CD4-positive, CD25-positive, alpha-beta regulatory T cell (primary cell): ENCODE results near the gene SLC13A4. TPM values are rescaled to one million over a fixed set of nuclear protein-coding genes. Genes with fewer than 3 reads are reported as not detected.
"Not testable (repeated sequence)": the region's sequence is repeated elsewhere in the genome, so short reads cannot be mapped to it uniquely, and the experiment has no call there.

Source experiments
- ATAC-seq, 2 donors: fragments of 150-1000 bp; cut with Tn5 transposase; one replicate each; pipeline ENCODE4 v1.10.0; 2021; ENCODE audit warnings: low read depth in 2 of 2, moderate number of reproducible peaks in 2 of 2, moderate library complexity in 1 of 2
- DNase-seq, 3 donors: peaks; one replicate each; pipeline versions ENCODE4 v3.0.0 to v3.0.0-alpha.2; 2012 to 2022; ENCODE audit warnings: mixed read lengths in 1 of 3
- H3K27ac ChIP-seq: one replicate; pipeline ENCODE4 v1.7.0; 2013; ENCODE audit warnings: mild to moderate bottlenecking, low read length; ENCODE audit not compliant: insufficient read depth, poor library complexity, severe bottlenecking
- H3K27me3 ChIP-seq: one replicate; pipeline ENCODE4 v1.7.0; 2013; ENCODE audit warnings: low read length; ENCODE audit not compliant: control insufficient read depth, insufficient read depth
- H3K36me3 ChIP-seq: one replicate; pipeline ENCODE4 v1.7.0; 2013; ENCODE audit warnings: mild to moderate bottlenecking, low read length, moderate library complexity; ENCODE audit not compliant: control insufficient read depth, insufficient read depth
- H3K4me1 ChIP-seq: 2 replicates; pipeline ENCODE4 v1.7.0; 2013; ENCODE audit warnings: mild to moderate bottlenecking, low read length; ENCODE audit not compliant: insufficient read depth, control insufficient read depth, poor library complexity, severe bottlenecking
- H3K4me3 ChIP-seq: one replicate; pipeline ENCODE4 v1.7.0; 2013; ENCODE audit warnings: low read depth, mild to moderate bottlenecking, low read length, moderate library complexity
- H3K9me3 ChIP-seq, 2 experiments: 1 replicate in 1 of 2; 2 replicates in 1 of 2; pipeline ENCODE4 v1.7.0; 2013; ENCODE audit warnings: low read length in 2 of 2, mild to moderate bottlenecking in 1 of 2, moderate library complexity in 1 of 2; ENCODE audit not compliant: control insufficient read depth in 2 of 2
- H3K27ac Mint-ChIP-seq, 3 donors: one replicate each; pipeline ENCODE4 v1.8.0; 2020 to 2022; ENCODE audit warnings: mild to moderate bottlenecking in 3 of 3, mixed read lengths in 3 of 3, moderate library complexity in 2 of 3
- H3K27me3 Mint-ChIP-seq: one replicate; pipeline ENCODE4 v1.8.0; 2022; ENCODE audit warnings: mild to moderate bottlenecking, mixed read lengths
- H3K36me3 Mint-ChIP-seq: one replicate; pipeline ENCODE4 v1.8.0; 2020; ENCODE audit warnings: mixed read lengths
- H3K4me1 Mint-ChIP-seq, 4 donors: one replicate each; pipeline ENCODE4 v1.8.0; 2020 to 2022; ENCODE audit warnings: mixed read lengths in 4 of 4, mild to moderate bottlenecking in 1 of 4
- H3K4me3 Mint-ChIP-seq, 4 donors: one replicate each; pipeline ENCODE4 v1.8.0; 2020 to 2022; ENCODE audit warnings: mild to moderate bottlenecking in 4 of 4, mixed read lengths in 4 of 4, moderate library complexity in 3 of 4
- H3K9me3 Mint-ChIP-seq, 7 donors: one replicate each; pipeline ENCODE4 v1.8.0; 2020 to 2022; ENCODE audit warnings: mixed read lengths in 7 of 7, mild to moderate bottlenecking in 3 of 7, moderate library complexity in 2 of 7
- polyA plus RNA-seq, 4 donors: library from polyadenylated mRNA; unstranded; fragments of 300-500 nt; fragmentation: Illumina TruSeq; gene quantifications; one replicate each; pipeline ENCODE4 v1.2.3, GENCODE V29; 2021
- total RNA-seq: library from RNA; stranded (reverse); gene quantifications from one replicate; pipeline ENCODE4 v1.2.3, GENCODE V29; 2022

Gene SLC13A4
- total and polyA plus RNA-seq, 5 donors from 2014 or later, result 0.02 to 0.24 (median 0.03) TPM; not detected in 2

- Histone ChIP-seq H3K9me3 (no peaks in the 10 kb centered on the region), H3K4me3 (no peak overlapping the region), H3K27me3 (no peaks in the 10 kb centered on the region), H3K4me1 (no peaks in the 10 kb centered on the region), H3K36me3 (no peaks in the 10 kb centered on the region), H3K27ac (no peak overlapping the region)
- peaks cover 14% of the 10 kb centered on the region for H3K36me3 Mint-ChIP-seq
- DNase-seq (no peak), ATAC-seq (no peak)
- H3K9me3 Mint-ChIP-seq, result peaks cover 0 to 2% (median 0%) of the 10 kb centered on the region in 7 donors
- H3K27me3 Mint-ChIP-seq, result no peaks in the 10 kb centered on the region
- H3K4me3 Mint-ChIP-seq, result no peak overlapping the region
- H3K27ac Mint-ChIP-seq, result no peak overlapping the region
- H3K4me1 Mint-ChIP-seq, result peaks cover 0 to 2% (median 0%) of the 10 kb centered on the region in 4 donors
Measured at GRCh38 chr7:135697276-135698049, 30.5 kb downstream of the SLC13A4 start.

GRCh38 chr7:135693558-135693957 lies 34.4 kb downstream of the SLC13A4 start:
- DNase-seq (no peak), ATAC-seq (no peak)
- Histone ChIP-seq H3K9me3 (no peaks in the 10 kb centered on the region), H3K27me3 (no peaks in the 10 kb centered on the region), H3K4me1 (no peaks in the 10 kb centered on the region), H3K27ac (no peak overlapping the region), H3K4me3 (no peak overlapping the region), H3K36me3 (peaks cover 4% of the 10 kb centered on the region)
- Mint-ChIP-seq H3K27me3 (no peaks in the 10 kb centered on the region), H3K4me1 (no peaks in the 10 kb centered on the region), H3K27ac (no peak overlapping the region), H3K36me3 (peaks cover 21% of the 10 kb centered on the region), H3K4me3 (no peak overlapping the region), H3K9me3 (no peaks in the 10 kb centered on the region)

DNA sequence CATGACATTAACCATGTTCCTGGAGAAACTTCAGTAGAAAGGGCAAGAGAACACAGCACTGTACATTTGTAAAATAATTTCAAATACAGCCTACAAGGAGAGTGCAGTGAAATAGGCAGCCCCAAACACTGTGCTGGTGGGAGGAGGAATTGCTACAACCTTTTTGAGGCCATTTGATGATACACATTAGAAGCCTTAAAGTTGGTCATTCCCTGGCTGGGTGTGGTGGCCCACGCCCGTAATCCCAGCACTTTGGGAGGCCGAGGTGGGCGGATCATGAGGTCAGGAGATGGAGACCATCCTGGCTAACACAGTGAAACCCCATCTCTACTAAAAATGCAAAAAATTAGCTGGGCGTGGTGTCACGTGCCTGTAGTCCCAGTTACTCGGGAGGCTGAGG lies 35.4 kb downstream of the SLC13A4 start:
- not testable (repeated sequence) for H3K27me3 Mint-ChIP-seq, H3K27ac Mint-ChIP-seq, H3K4me1 Mint-ChIP-seq, ATAC-seq, H3K4me3 ChIP-seq, H3K27ac ChIP-seq, H3K9me3 Mint-ChIP-seq, H3K4me1 ChIP-seq, H3K36me3 ChIP-seq, H3K9me3 ChIP-seq, H3K4me3 Mint-ChIP-seq, DNase-seq, H3K27me3 ChIP-seq
- H3K36me3 Mint-ChIP-seq, result peaks cover 21% of the 10 kb centered on the region

DNA sequence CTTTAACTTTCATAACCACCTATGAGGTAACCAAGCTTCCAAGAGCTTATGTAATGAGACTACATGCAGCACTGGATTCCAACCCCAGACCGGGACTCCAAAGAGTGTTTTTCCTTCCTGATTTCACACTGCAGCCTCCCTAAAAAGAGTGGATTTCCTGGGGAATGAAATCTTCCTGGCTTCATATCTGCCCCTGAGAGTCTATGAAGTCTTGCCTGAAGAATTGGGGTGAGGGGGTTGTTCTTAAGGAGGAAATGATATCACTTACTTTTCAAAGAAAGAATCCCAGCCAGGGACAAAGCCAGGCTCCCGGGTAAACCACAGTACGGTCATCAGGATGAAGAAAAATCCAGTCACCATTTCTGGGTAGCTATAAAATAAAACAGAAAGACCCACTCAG lies 35.9 kb downstream of the SLC13A4 start:
- Mint-ChIP-seq H3K4me1 (peaks cover 0 to 4% (median 3%) of the 10 kb centered on the region in 4 donors), H3K9me3 (peaks cover 0 to 2% (median 0%) of the 10 kb centered on the region in 7 donors), H3K4me3 (no peak overlapping the region), H3K27me3 (no peaks in the 10 kb centered on the region), H3K27ac (no peak overlapping the region), H3K36me3 (peaks cover 21% of the 10 kb centered on the region)
- Histone ChIP-seq H3K27ac (no peak overlapping the region), H3K27me3 (no peaks in the 10 kb centered on the region), H3K9me3 (no peaks in the 10 kb centered on the region), H3K36me3 (peaks cover 4% of the 10 kb centered on the region), H3K4me1 (no peaks in the 10 kb centered on the region), H3K4me3 (no peak overlapping the region)
- DNase-seq (no peak), ATAC-seq (no peak)

DNA sequence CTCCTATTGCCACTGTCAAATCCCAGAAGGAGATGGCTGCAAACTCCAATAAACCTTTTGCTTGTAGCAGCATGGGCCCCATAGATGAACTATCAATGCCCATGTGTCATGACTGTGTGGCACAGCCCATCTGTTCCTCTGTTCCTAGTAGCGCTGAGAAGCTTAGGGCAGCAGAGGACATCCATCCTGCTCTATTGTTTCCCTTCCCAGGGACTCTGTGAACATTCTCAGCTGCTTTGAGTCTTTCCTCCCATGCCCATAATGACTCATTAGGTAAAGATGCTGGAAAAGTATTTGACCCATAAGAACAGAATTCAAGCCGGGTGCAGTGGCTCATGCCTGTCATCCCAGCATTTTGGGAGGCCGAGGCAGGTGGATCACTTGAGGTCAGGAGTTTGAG lies 37.4 kb downstream of the SLC13A4 start:
- Mint-ChIP-seq H3K36me3 (peaks cover 24% of the 10 kb centered on the region), H3K4me1 (peaks cover 0 to 4% (median 3%) of the 10 kb centered on the region in 4 donors), H3K9me3 (peaks cover 0 to 2% (median 0%) of the 10 kb centered on the region in 7 donors), H3K4me3 (no peak overlapping the region), H3K27ac (no peak overlapping the region), H3K27me3 (no peaks in the 10 kb centered on the region)
- H3K4me3 ChIP-seq, result no peak overlapping the region
- DNase-seq (no peak), ATAC-seq (no peak)
- H3K9me3 ChIP-seq, result no peaks in the 10 kb centered on the region
- H3K36me3 ChIP-seq, result peaks cover 4% of the 10 kb centered on the region
- no peaks in the 10 kb centered on the region for H3K4me1 ChIP-seq
- H3K27ac ChIP-seq, result no peak overlapping the region
- H3K27me3 ChIP-seq, result no peaks in the 10 kb centered on the region

GRCh38 chr7:135687466-135687865 lies 40.5 kb downstream of the SLC13A4 start:
- H3K4me3 Mint-ChIP-seq, result peak overlapping the region in 1 of 4 donors; percentile 30
- H3K27me3 Mint-ChIP-seq, result no peaks in the 10 kb centered on the region
- ATAC-seq, result no peak
- no peaks in the 10 kb centered on the region for H3K27me3 ChIP-seq
- H3K36me3 ChIP-seq, result peaks cover 6% of the 10 kb centered on the region
- H3K4me1 ChIP-seq, result no peaks in the 10 kb centered on the region
- peaks cover 0 to 2% (median 0%) of the 10 kb centered on the region in 7 donors for H3K9me3 Mint-ChIP-seq
- H3K27ac Mint-ChIP-seq, result peak overlapping the region in 1 of 3 donors; percentile 36
- no peaks in the 10 kb centered on the region for H3K9me3 ChIP-seq
- H3K4me1 Mint-ChIP-seq, result peaks cover 0 to 4% (median 3%) of the 10 kb centered on the region in 4 donors
- H3K36me3 Mint-ChIP-seq, result peaks cover 22% of the 10 kb centered on the region
- no peak overlapping the region for H3K27ac ChIP-seq
- no peak overlapping the region for H3K4me3 ChIP-seq
- DNase-seq, result no peak

DNA sequence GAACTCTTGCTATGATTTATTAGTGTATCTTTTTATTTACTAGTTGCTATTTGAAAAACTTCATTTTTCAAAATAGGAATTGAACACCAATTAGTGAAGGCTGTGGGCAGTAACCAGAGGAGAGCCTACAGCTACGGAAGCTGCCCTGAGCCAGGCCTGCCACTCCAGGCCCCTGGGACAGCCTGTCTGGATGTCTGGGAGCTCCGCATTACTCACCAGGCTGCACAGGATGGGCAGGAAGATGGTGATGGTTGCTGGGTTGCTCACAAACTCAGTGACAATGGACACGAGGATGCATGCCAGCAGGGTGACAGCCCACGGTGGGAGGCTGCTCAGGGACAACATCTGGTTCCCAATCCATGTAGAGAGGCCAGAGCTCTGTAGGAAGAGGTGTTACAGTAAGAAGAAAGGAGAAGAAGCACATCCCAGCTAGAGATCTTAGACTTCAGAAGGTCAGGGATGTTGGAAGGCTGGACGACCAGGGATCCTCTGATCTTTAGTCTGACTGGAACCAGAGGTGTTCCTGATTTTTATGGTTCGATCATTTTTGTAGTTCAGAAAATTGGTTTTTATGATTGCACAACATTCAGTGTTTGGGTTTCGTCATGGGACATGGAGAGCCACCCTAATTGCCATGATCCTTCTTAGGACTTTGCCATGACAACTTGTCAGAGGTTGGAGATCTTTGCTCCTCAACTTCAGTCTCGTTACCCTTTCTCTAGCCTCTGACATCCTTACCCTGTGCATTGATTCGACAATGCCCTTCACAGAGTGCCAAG lies 42.5 kb downstream of the SLC13A4 start:
- peaks cover 0 to 4% (median 3%) of the 10 kb centered on the region in 4 donors for H3K4me1 Mint-ChIP-seq
- H3K27ac Mint-ChIP-seq, result no peak overlapping the region
- H3K9me3 ChIP-seq, result no peaks in the 10 kb centered on the region
- no peak for ATAC-seq
- H3K4me1 ChIP-seq, result no peaks in the 10 kb centered on the region
- peaks cover 0 to 2% (median 0%) of the 10 kb centered on the region in 7 donors for H3K9me3 Mint-ChIP-seq
- H3K36me3 Mint-ChIP-seq, result peaks cover 13% of the 10 kb centered on the region
- no peak overlapping the region for H3K27ac ChIP-seq
- no peak overlapping the region for H3K4me3 Mint-ChIP-seq
- no peaks in the 10 kb centered on the region for H3K27me3 Mint-ChIP-seq
- DNase-seq, result no peak
- H3K27me3 ChIP-seq, result no peaks in the 10 kb centered on the region
- no peak overlapping the region for H3K4me3 ChIP-seq
- H3K36me3 ChIP-seq, result peaks cover 6% of the 10 kb centered on the region
